GM19043 (cell line): ENCODE data around the gene SCUBE3.

ENCODE experiments used
- ATAC-seq: cut with Tn5 transposase; IDR thresholded peaks from one replicate; pipeline ENCODE4 v1.9.1; 2021; ENCODE audit warnings: low read depth; ENCODE audit not compliant: unreplicated experiment

The SCUBE3 gene

GRCh38 chr6:35181308-35181932 is 32.3 kb upstream of the SCUBE3 start:
- no peak for ATAC-seq

- ATAC-seq, result no peak
Measured at GRCh38 chr6:35181933-35182612, 31.7 kb upstream of the SCUBE3 start.

- no peak for ATAC-seq
Measured at GRCh38 chr6:35183281-35183680, 30.5 kb upstream of the SCUBE3 start.

- ATAC-seq, result no peak
Measured at GRCh38 chr6:35183935-35184334, 29.8 kb upstream of the SCUBE3 start.

- ATAC-seq, result no peak
Measured at GRCh38 chr6:35184580-35185301, 29.0 kb upstream of the SCUBE3 start.

- ATAC-seq, result no peak
Measured at GRCh38 chr6:35185302-35185681, 28.5 kb upstream of the SCUBE3 start.

- ATAC-seq, result no peak
Measured at GRCh38 chr6:35185971-35186370, 27.8 kb upstream of the SCUBE3 start.

- no peak for ATAC-seq
Measured at GRCh38 chr6:35186571-35186970, 27.2 kb upstream of the SCUBE3 start.

- no peak for ATAC-seq
Measured at GRCh38 chr6:35188886-35189285, 24.9 kb upstream of the SCUBE3 start.

- no peak for ATAC-seq
Measured at GRCh38 chr6:35190306-35190705, 23.4 kb upstream of the SCUBE3 start.

GRCh38 chr6:35191889-35192288 is 21.9 kb upstream of the SCUBE3 start:
- ATAC-seq, result no peak

GRCh38 chr6:35192301-35192860 is 21.4 kb upstream of the SCUBE3 start:
- no peak for ATAC-seq

- no peak for ATAC-seq
Measured at GRCh38 chr6:35194390-35194789, 19.4 kb upstream of the SCUBE3 start.

GRCh38 chr6:35195120-35195780 is 18.5 kb upstream of the SCUBE3 start:
- no peak for ATAC-seq

- ATAC-seq, result no peak
Measured at GRCh38 chr6:35197196-35197595, 16.6 kb upstream of the SCUBE3 start.

- ATAC-seq, result no peak
Measured at GRCh38 chr6:35199866-35200265, 13.9 kb upstream of the SCUBE3 start.

GRCh38 chr6:35202066-35202546 is 11.7 kb upstream of the SCUBE3 start:
- ATAC-seq, result no peak

- no peak for ATAC-seq
Measured at GRCh38 chr6:35203152-35203670, 10.5 kb upstream of the SCUBE3 start.

- ATAC-seq, result no peak
Measured at GRCh38 chr6:35203680-35204079, 10.1 kb upstream of the SCUBE3 start.

GRCh38 chr6:35206346-35206745 is 7.4 kb upstream of the SCUBE3 start:
- ATAC-seq, result no peak

- ATAC-seq, result no peak
Measured at GRCh38 chr6:35208419-35208818, 5.3 kb upstream of the SCUBE3 start.
